ENCODE results near the gene C4orf51.

The C4orf51 gene

GRCh38 chr4:145663194-145663593 lies 16.8 kb upstream of the C4orf51 start:
- Histone ChIP-seq H3K4me2 (ENCODE audit: insufficient read depth, low read length) (no peak overlapping the region), H3K36me3 (ENCODE audit: insufficient read depth, low read length) (peaks cover 4% of the 10 kb centered on the region; the same call in 1 of the 2 replicates), H4K20me1 (ENCODE audit: insufficient read depth, low read length) (no peaks in the 10 kb centered on the region), H3K9me3 (ENCODE audit: insufficient read depth, low read length, severe bottlenecking) (no peaks in the 10 kb centered on the region), H3K9ac (ENCODE audit: low read depth, low read length) (no peak overlapping the region), H3K4me1 (ENCODE audit: insufficient read depth, low read length) (no peaks in the 10 kb centered on the region), H3K79me2 (ENCODE audit: insufficient read depth, low read length) (no peaks in the 10 kb centered on the region), H3K4me3 (ENCODE audit: low read depth in 1 of 2, low read length in 2 of 2) (no peak overlapping the region), H2AFZ (ENCODE audit: low read depth, low read length) (no peak overlapping the region), H3K27ac (ENCODE audit: low read length) (no peak overlapping the region), H3K27me3 (ENCODE audit: insufficient read depth, low read length, poor library complexity) (no peaks in the 10 kb centered on the region)
- TF ChIP-seq EZH2 (IDR thresholded peaks at IDR 0.05; ENCODE audit: borderline replicate concordance, low read depth, low read length, severe bottlenecking): no peak
- TF ChIP-seq, protein P1, sequence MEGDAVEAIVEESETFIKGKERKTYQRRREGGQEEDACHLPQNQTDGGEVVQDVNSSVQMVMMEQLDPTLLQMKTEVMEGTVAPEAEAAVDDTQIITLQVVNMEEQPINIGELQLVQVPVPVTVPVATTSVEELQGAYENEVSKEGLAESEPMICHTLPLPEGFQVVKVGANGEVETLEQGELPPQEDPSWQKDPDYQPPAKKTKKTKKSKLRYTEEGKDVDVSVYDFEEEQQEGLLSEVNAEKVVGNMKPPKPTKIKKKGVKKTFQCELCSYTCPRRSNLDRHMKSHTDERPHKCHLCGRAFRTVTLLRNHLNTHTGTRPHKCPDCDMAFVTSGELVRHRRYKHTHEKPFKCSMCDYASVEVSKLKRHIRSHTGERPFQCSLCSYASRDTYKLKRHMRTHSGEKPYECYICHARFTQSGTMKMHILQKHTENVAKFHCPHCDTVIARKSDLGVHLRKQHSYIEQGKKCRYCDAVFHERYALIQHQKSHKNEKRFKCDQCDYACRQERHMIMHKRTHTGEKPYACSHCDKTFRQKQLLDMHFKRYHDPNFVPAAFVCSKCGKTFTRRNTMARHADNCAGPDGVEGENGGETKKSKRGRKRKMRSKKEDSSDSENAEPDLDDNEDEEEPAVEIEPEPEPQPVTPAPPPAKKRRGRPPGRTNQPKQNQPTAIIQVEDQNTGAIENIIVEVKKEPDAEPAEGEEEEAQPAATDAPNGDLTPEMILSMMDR (IDR thresholded peaks at IDR 0.05; ENCODE audit: borderline replicate concordance, extremely low read depth, low read length, poor library complexity, severe bottlenecking): no peak
- DNase-seq (no peak), ATAC-seq (ENCODE audit: insufficient read depth, low read depth) (no peak)

GRCh38 chr4:145665773-145666172 lies 14.2 kb upstream of the C4orf51 start:
- H3K27me3 ChIP-seq (ENCODE audit: insufficient read depth, low read length, poor library complexity): no peaks in the 10 kb centered on the region
- H3K36me3 ChIP-seq (ENCODE audit: insufficient read depth, low read length): no peaks in the 10 kb centered on the region
- H4K20me1 ChIP-seq (ENCODE audit: insufficient read depth, low read length): no peaks in the 10 kb centered on the region
- no peak overlapping the region for H3K4me2 ChIP-seq (ENCODE audit: insufficient read depth, low read length)
- no peak overlapping the region for H3K27ac ChIP-seq (ENCODE audit: low read length)
- no peak overlapping the region for H3K9ac ChIP-seq (ENCODE audit: low read depth, low read length)
- no peaks in the 10 kb centered on the region for H3K79me2 ChIP-seq (ENCODE audit: insufficient read depth, low read length)
- no peak overlapping the region for H2AFZ ChIP-seq (ENCODE audit: low read depth, low read length)
- no peak for ATAC-seq (ENCODE audit: insufficient read depth, low read depth)
- no peak overlapping the region for H3K4me3 ChIP-seq (ENCODE audit: low read depth in 1 of 2, low read length in 2 of 2)
- no peak for DNase-seq
- TF ChIP-seq, protein P1 (IDR thresholded peaks at IDR 0.05; ENCODE audit: borderline replicate concordance, extremely low read depth, low read length, poor library complexity, severe bottlenecking): no peak
- TF ChIP-seq EZH2 (IDR thresholded peaks at IDR 0.05; ENCODE audit: borderline replicate concordance, low read depth, low read length, severe bottlenecking): no peak
- no peaks in the 10 kb centered on the region for H3K9me3 ChIP-seq (ENCODE audit: insufficient read depth, low read length, severe bottlenecking)
- H3K4me1 ChIP-seq (ENCODE audit: insufficient read depth, low read length): no peaks in the 10 kb centered on the region

- ATAC-seq (ENCODE audit: insufficient read depth, low read depth): no peak
- Histone ChIP-seq H3K9ac (ENCODE audit: low read depth, low read length) (no peak overlapping the region), H2AFZ (ENCODE audit: low read depth, low read length) (no peak overlapping the region), H3K36me3 (ENCODE audit: insufficient read depth, low read length) (no peaks in the 10 kb centered on the region), H3K27me3 (ENCODE audit: insufficient read depth, low read length, poor library complexity) (no peaks in the 10 kb centered on the region), H3K27ac (ENCODE audit: low read length) (no peak overlapping the region), H3K9me3 (ENCODE audit: insufficient read depth, low read length, severe bottlenecking) (no peaks in the 10 kb centered on the region), H3K4me1 (ENCODE audit: insufficient read depth, low read length) (no peaks in the 10 kb centered on the region), H3K4me3 (ENCODE audit: low read depth in 1 of 2, low read length in 2 of 2) (no peak overlapping the region), H4K20me1 (ENCODE audit: insufficient read depth, low read length) (no peaks in the 10 kb centered on the region), H3K79me2 (ENCODE audit: insufficient read depth, low read length) (no peaks in the 10 kb centered on the region), H3K4me2 (ENCODE audit: insufficient read depth, low read length) (no peak overlapping the region)
- no peak for DNase-seq
- TF ChIP-seq, protein P1 (IDR thresholded peaks at IDR 0.05; ENCODE audit: borderline replicate concordance, extremely low read depth, low read length, poor library complexity, severe bottlenecking): no peak
Measured at GRCh38 chr4:145670422-145670821, 9.5 kb upstream of the C4orf51 start.

DNA sequence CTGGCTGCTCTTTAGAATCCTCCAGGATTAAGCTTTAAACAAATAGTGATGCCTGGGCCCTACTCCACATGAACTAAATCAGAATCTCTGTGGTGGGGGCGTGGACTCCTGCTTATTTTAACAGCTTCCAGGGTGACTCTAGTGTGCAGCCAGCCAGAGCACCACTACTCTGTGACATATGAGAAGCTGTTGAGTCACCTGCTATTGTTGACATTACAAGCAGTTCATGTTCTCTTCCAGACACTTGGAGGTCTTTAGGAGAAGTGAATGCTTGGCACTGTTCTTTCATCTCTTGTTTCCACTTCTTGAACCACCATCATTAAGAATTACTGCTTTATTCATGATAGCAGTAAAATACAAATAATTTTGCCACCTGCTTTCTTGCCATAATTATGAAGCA lies 426 bp upstream of the C4orf51 start:
- Histone ChIP-seq H3K27ac (ENCODE audit: low read length) (no peak overlapping the region), H3K4me1 (ENCODE audit: insufficient read depth, low read length) (no peaks in the 10 kb centered on the region), H3K27me3 (ENCODE audit: insufficient read depth, low read length, poor library complexity) (no peaks in the 10 kb centered on the region), H3K36me3 (ENCODE audit: insufficient read depth, low read length) (no peaks in the 10 kb centered on the region), H2AFZ (ENCODE audit: low read depth, low read length) (no peak overlapping the region), H3K79me2 (ENCODE audit: insufficient read depth, low read length) (no peaks in the 10 kb centered on the region), H3K4me2 (ENCODE audit: insufficient read depth, low read length) (no peak overlapping the region), H3K4me3 (ENCODE audit: low read depth in 1 of 2, low read length in 2 of 2) (no peak overlapping the region), H3K9me3 (ENCODE audit: insufficient read depth, low read length, severe bottlenecking) (no peaks in the 10 kb centered on the region), H4K20me1 (ENCODE audit: insufficient read depth, low read length) (no peaks in the 10 kb centered on the region), H3K9ac (ENCODE audit: low read depth, low read length) (no peak overlapping the region)
- no peak for ATAC-seq (ENCODE audit: insufficient read depth, low read depth)
- no peak for TF ChIP-seq EZH2 (IDR thresholded peaks at IDR 0.05; ENCODE audit: borderline replicate concordance, low read depth, low read length, severe bottlenecking)
- TF ChIP-seq, protein P1 (IDR thresholded peaks at IDR 0.05; ENCODE audit: borderline replicate concordance, extremely low read depth, low read length, poor library complexity, severe bottlenecking): no peak
- no peak for DNase-seq

Measured in DND-41 (cell line).